GM12864 (cell line): ENCODE results near the gene ST8SIA6.
"Not testable (repeated sequence)": the region's sequence is repeated elsewhere in the genome, so short reads cannot be mapped to it uniquely, and the experiment has no call there.

ENCODE experiments used
- DNase-seq: peaks from one replicate; pipeline ENCODE4 v3.0.0-alpha.2; 2011; ENCODE audit warnings: low read depth
- H3K4me3 ChIP-seq: 2 replicates; pipeline ENCODE4 v1.5.1; 2011; ENCODE audit warnings: mild to moderate bottlenecking, low read depth, low read length, control low read depth
- CTCF ChIP-seq: IDR thresholded peaks from 2 replicates; pipeline ENCODE4 v1.5.1; 2011; ENCODE audit warnings: low read depth, mild to moderate bottlenecking, moderate library complexity, low read length, control low read depth, inconsistent platforms; ENCODE audit errors: missing control alignments

ST8SIA6 gene

DNA sequence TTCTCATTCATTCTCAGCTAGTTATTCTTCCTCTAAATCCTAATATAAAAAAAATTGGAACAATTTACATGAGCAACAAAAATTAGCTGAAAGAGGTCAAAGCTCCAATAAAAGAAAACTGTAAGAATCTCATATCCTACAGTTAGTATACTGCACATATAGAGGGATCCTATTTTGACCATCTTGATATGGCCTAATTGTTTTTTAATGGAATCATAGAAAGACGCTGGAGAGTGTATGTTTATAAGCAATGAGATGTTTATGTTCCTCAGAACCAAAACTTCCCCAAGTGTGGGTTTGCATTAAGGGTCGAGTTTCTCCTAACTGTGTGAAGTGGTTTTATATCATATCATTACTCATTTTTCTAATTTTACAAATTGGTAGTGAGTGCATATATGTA is 123.9 kb downstream of the ST8SIA6 start:
- DNase-seq = no peak
- no peak overlapping the region for H3K4me3 ChIP-seq
- TF ChIP-seq CTCF = no peak

- H3K4me3 ChIP-seq = no peak overlapping the region
- TF ChIP-seq CTCF = no peak
- DNase-seq = no peak
Measured at GRCh38 chr10:17326377-17326776, 128.0 kb downstream of the ST8SIA6 start.

DNA sequence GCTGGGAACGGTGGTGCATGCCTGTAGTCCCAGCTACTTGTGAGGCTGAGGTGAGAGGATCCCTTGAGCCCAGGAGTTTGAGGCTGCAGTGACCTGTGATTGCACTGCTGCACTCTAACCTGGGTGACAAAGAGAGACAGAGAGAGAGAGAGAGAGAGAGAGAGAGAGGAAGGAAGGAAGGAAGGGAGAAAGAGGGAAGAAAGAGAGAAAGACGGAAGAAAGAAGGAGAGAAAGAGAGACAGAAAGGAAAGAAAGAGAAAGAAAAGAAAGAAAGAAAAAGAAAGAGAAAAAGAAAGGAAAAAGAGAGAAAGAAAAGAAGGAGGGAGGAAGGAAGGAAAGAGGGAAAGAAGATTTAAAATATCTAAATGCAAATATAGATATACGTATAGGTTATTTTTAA is 132.4 kb downstream of the ST8SIA6 start:
- not testable (repeated sequence) for H3K4me3 ChIP-seq, DNase-seq

GRCh38 chr10:17316488-17317170 is 137.8 kb downstream of the ST8SIA6 start:
- no peak for DNase-seq
- TF ChIP-seq CTCF = no peak

DNA sequence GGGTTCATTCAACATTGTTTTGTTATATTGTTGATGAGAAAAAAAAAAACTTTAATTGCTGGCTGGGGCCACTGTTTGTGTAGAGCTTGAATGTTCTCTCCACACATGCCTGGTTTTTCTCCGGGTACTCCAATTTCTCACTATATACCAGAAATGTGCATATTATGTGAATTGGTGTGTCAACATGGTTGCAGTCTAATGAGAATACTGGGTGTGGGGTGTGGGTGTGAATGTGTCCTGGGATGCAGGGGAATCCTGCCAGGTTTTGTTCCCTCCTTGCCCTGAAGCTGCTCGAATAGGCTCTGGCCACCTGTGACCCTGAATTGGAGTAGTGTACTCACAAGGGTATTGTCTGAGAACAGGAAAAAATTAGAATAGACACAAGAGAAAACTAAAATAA is 145.0 kb downstream of the ST8SIA6 start:
- TF ChIP-seq CTCF = no peak
- no peak for DNase-seq
- H3K4me3 ChIP-seq = no peak overlapping the region

More at GRCh38 chr10:17316488-17317170, 137.8 kb downstream of the ST8SIA6 start:
- no peak overlapping the region for H3K4me3 ChIP-seq

- no peak for TF ChIP-seq CTCF
- no peak overlapping the region for H3K4me3 ChIP-seq
- DNase-seq = no peak
Measured at GRCh38 chr10:17307123-17307522, 147.3 kb downstream of the ST8SIA6 start.

GRCh38 chr10:17292375-17292774 is 162.0 kb downstream of the ST8SIA6 start:
- no peak overlapping the region for H3K4me3 ChIP-seq
- no peak for TF ChIP-seq CTCF
- no peak for DNase-seq
